ENCODE results near the gene SPRY2.
"Not testable (repeated sequence)": the region's sequence is repeated elsewhere in the genome, so short reads cannot be mapped to it uniquely, and the experiment has no call there.

SPRY2 gene

GRCh38 chr13:80359414-80359777 lies 18.5 kb upstream of the SPRY2 start:
- in situ Hi-C loops (cut with MboI; ENCODE audit: low pct_unique_long_range_greater_than_20kb, low sequenced_read_pairs), result no loop called here
- DNase-seq, result no peak

- DNase-seq; in situ Hi-C loops (cut with MboI; ENCODE audit: low pct_unique_long_range_greater_than_20kb, low sequenced_read_pairs): not testable (repeated sequence)
Measured at GRCh38 chr13:80355496-80356094, 14.7 kb upstream of the SPRY2 start.

GRCh38 chr13:80348750-80349149 lies 7.8 kb upstream of the SPRY2 start:
- DNase-seq, result no peak
- in situ Hi-C loops (cut with MboI; ENCODE audit: low pct_unique_long_range_greater_than_20kb, low sequenced_read_pairs), result no loop called here

- in situ Hi-C loops (cut with MboI; ENCODE audit: low pct_unique_long_range_greater_than_20kb, low sequenced_read_pairs), result no loop called here
- no peak for DNase-seq
Measured at GRCh38 chr13:80348314-80348713, 7.4 kb upstream of the SPRY2 start.

GRCh38 chr13:80345771-80346510 lies 5.0 kb upstream of the SPRY2 start:
- in situ Hi-C loops (cut with MboI; ENCODE audit: low pct_unique_long_range_greater_than_20kb, low sequenced_read_pairs), result no loop called here

GRCh38 chr13:80344032-80344431 lies 3.1 kb upstream of the SPRY2 start:
- in situ Hi-C loops (cut with MboI; ENCODE audit: low pct_unique_long_range_greater_than_20kb, low sequenced_read_pairs); DNase-seq: not testable (repeated sequence)

More at GRCh38 chr13:80345771-80346510, 5.0 kb upstream of the SPRY2 start:
- no peak for DNase-seq

GRCh38 chr13:80342471-80343371 lies 1.8 kb upstream of the SPRY2 start:
- in situ Hi-C loops (cut with MboI; ENCODE audit: low pct_unique_long_range_greater_than_20kb, low sequenced_read_pairs), result no loop called here
- DNase-seq, result peak; percentile 85

GRCh38 chr13:80341756-80342370 lies 937 bp upstream of the SPRY2 start:
- in situ Hi-C loops (cut with MboI; ENCODE audit: low pct_unique_long_range_greater_than_20kb, low sequenced_read_pairs), result no loop called here
- DNase-seq, result no peak

- in situ Hi-C loops (cut with MboI; ENCODE audit: low pct_unique_long_range_greater_than_20kb, low sequenced_read_pairs), result no loop called here
- peak; percentile 80 for DNase-seq
Measured at GRCh38 chr13:80340651-80341100, 250 bp downstream of the SPRY2 start.

GRCh38 chr13:80339912-80340650 lies 845 bp downstream of the SPRY2 start:
- in situ Hi-C loops (cut with MboI; ENCODE audit: low pct_unique_long_range_greater_than_20kb, low sequenced_read_pairs), result no loop called here
- no peak for DNase-seq

- in situ Hi-C loops (cut with MboI; ENCODE audit: low pct_unique_long_range_greater_than_20kb, low sequenced_read_pairs), result no loop called here
- peak; percentile 58 for DNase-seq
Measured at GRCh38 chr13:80339563-80339911, 1.4 kb downstream of the SPRY2 start.

- in situ Hi-C loops (cut with MboI; ENCODE audit: low pct_unique_long_range_greater_than_20kb, low sequenced_read_pairs), result no loop called here
- peak; percentile 70 for DNase-seq
Measured at GRCh38 chr13:80338781-80339562, 2.0 kb downstream of the SPRY2 start.

GRCh38 chr13:80337288-80338081 lies 3.4 kb downstream of the SPRY2 start:
- DNase-seq, result no peak
- in situ Hi-C loops (cut with MboI; ENCODE audit: low pct_unique_long_range_greater_than_20kb, low sequenced_read_pairs), result no loop called here

- no peak for DNase-seq
- in situ Hi-C loops (cut with MboI; ENCODE audit: low pct_unique_long_range_greater_than_20kb, low sequenced_read_pairs), result no loop called here
Measured at GRCh38 chr13:80336776-80337287, 4.1 kb downstream of the SPRY2 start.

GRCh38 chr13:80336370-80336769 lies 4.6 kb downstream of the SPRY2 start:
- in situ Hi-C loops (cut with MboI; ENCODE audit: low pct_unique_long_range_greater_than_20kb, low sequenced_read_pairs), result no loop called here
- no peak for DNase-seq

GRCh38 chr13:80334597-80335260 lies 6.2 kb downstream of the SPRY2 start:
- DNase-seq, result peak; percentile 9
- in situ Hi-C loops (cut with MboI; ENCODE audit: low pct_unique_long_range_greater_than_20kb, low sequenced_read_pairs), result no loop called here

GRCh38 chr13:80331984-80332383 lies 8.9 kb downstream of the SPRY2 start:
- no peak for DNase-seq
- in situ Hi-C loops (cut with MboI; ENCODE audit: low pct_unique_long_range_greater_than_20kb, low sequenced_read_pairs), result no loop called here

All from KBM-7 (cell line).